Heart left ventricle (tissue), 13 donors: Measurements from ENCODE around the gene MREG.

Experiments used
- POLR2A ChIP-seq, 2 donors: fragments of 450-650 bp; IDR thresholded peaks; one replicate each; pipeline ENCODE4 v1.6.1; 2017; ENCODE audit warnings: antibody characterized with exemption in 2 of 2, mild to moderate bottlenecking in 2 of 2, moderate library complexity in 2 of 2
- TF ChIP-seq, protein P1 (sequence below), 12 donors: fragments of 200-600 bp; sonication (generic) in 4 of 12; IDR thresholded peaks; one replicate each; pipeline versions ENCODE4 v1.5.0 to v1.8.0; 2018 to 2022; ENCODE audit warnings: antibody characterized with exemption in 12 of 12, mild to moderate bottlenecking in 5 of 12
- donor health status: ischemic (EF 13 %, LVEDD 7.1; RV severe dilation, severe dysfunction).
- donor health status: DM: no; HTN: yes; CAD: no.
- donor health status: DM: no; HTN: no; CAD: no.
- donor health status: ischemic (EF 25% LVEDD 6.9; RV normal size, moderate dysfunction).
- donor health status: ischemic (EF 25% LVEDD 5.7; RV mildly dilated, moderate dysfunction).
- donor health status: ischemic (EF 35%, LVEDD 5.7; RV mildly dilated, moderate dysfunction).
- donor health status: nonischemic (EF 11% LVEDD 7.7; RV severe dilation, severe dysfunction).
- donor health status: DM: yes; HTN: yes; CAD: no.
- donor health status: PGD.
- donor health status: ischemic (EF 29% LVEDD 5.4; RV normal size, mild dysfunction).
- donor health status: nonischemic (EF 23%, LVEDD 6.1; RV moderate dilation, normal function).

DNA sequence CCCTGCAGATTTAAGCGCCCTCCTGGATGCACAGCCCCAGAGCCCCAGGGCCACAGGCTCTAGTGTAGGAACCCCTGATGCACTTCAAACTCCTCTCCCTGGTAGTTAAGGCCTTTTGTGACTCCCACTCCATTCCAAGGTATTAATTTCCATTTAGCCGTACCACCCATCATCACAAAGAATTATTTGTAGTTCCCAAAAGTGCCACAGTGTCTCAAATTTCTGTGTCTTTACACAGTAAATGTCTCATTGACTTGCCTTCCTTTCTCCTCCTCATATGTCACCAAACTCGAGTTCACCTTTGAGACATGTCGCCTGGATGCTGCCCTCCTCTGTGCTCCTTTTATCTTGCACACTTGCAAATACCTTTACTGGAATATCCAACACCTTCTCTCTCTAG, 42.3 kb upstream of the MREG start:
- TF ChIP-seq, protein P1, sequence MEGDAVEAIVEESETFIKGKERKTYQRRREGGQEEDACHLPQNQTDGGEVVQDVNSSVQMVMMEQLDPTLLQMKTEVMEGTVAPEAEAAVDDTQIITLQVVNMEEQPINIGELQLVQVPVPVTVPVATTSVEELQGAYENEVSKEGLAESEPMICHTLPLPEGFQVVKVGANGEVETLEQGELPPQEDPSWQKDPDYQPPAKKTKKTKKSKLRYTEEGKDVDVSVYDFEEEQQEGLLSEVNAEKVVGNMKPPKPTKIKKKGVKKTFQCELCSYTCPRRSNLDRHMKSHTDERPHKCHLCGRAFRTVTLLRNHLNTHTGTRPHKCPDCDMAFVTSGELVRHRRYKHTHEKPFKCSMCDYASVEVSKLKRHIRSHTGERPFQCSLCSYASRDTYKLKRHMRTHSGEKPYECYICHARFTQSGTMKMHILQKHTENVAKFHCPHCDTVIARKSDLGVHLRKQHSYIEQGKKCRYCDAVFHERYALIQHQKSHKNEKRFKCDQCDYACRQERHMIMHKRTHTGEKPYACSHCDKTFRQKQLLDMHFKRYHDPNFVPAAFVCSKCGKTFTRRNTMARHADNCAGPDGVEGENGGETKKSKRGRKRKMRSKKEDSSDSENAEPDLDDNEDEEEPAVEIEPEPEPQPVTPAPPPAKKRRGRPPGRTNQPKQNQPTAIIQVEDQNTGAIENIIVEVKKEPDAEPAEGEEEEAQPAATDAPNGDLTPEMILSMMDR (IDR thresholded peaks at IDR 0.05), result no peak
- no peak for TF ChIP-seq POLR2A (IDR thresholded peaks at IDR 0.05)
